Activated CD4-positive, alpha-beta T cell treated with anti-CD3 and anti-CD28 coated beads, Interleukin-2, amount 50 U/mL, for 24 hours (primary cell): ENCODE results near the gene PMEPA1.

Experiments
- DNase-seq, 2 donors: peaks; one replicate each; pipeline ENCODE4 v3.0.0-alpha.2; 2020; ENCODE audit warnings: low read depth in 1 of 2, low spot score in 1 of 2

Gene PMEPA1

GRCh38 chr20:57695012-57695411 lies 14.8 kb downstream of the PMEPA1 start:
- no peak for DNase-seq

- no peak for DNase-seq
Measured at GRCh38 chr20:57694481-57694880, 15.3 kb downstream of the PMEPA1 start.

GRCh38 chr20:57693670-57694329 lies 16.0 kb downstream of the PMEPA1 start:
- DNase-seq: no peak

- no peak for DNase-seq
Measured at GRCh38 chr20:57693002-57693582, 16.7 kb downstream of the PMEPA1 start.

GRCh38 chr20:57692393-57692792 lies 17.4 kb downstream of the PMEPA1 start:
- DNase-seq: no peak

- DNase-seq: no peak
Measured at GRCh38 chr20:57691699-57692098, 18.1 kb downstream of the PMEPA1 start.

- DNase-seq: no peak
Measured at GRCh38 chr20:57690525-57690924, 19.3 kb downstream of the PMEPA1 start.

- no peak for DNase-seq
Measured at GRCh38 chr20:57689745-57690481, 19.9 kb downstream of the PMEPA1 start.

- DNase-seq: no peak
Measured at GRCh38 chr20:57688864-57689263, 21.0 kb downstream of the PMEPA1 start.

- no peak for DNase-seq
Measured at GRCh38 chr20:57688295-57688694, 21.5 kb downstream of the PMEPA1 start.

GRCh38 chr20:57686931-57687652 lies 22.7 kb downstream of the PMEPA1 start:
- DNase-seq: no peak

- no peak for DNase-seq
Measured at GRCh38 chr20:57685146-57685758, 24.6 kb downstream of the PMEPA1 start.

GRCh38 chr20:57684808-57685140 lies 25.0 kb downstream of the PMEPA1 start:
- DNase-seq: no peak

GRCh38 chr20:57683881-57684807 lies 25.7 kb downstream of the PMEPA1 start:
- no peak for DNase-seq

GRCh38 chr20:57683287-57683686 lies 26.5 kb downstream of the PMEPA1 start:
- DNase-seq: no peak

GRCh38 chr20:57682184-57683101 lies 27.4 kb downstream of the PMEPA1 start:
- DNase-seq: no peak

GRCh38 chr20:57680934-57681914 lies 28.6 kb downstream of the PMEPA1 start:
- DNase-seq: no peak

GRCh38 chr20:57680131-57680716 lies 29.6 kb downstream of the PMEPA1 start:
- DNase-seq: no peak
